ENCODE measurements around the gene LCE5A. TPM values are rescaled to one million over a fixed set of nuclear protein-coding genes. Genes with fewer than 3 reads are reported as not detected.

LCE5A gene
- total and polyA plus RNA-seq, 2 donors (not counting 3 experiments of a cell fraction or from before 2014, with no cell fraction given): not detected

GRCh38 chr1:152537496-152537895 is 26.9 kb downstream of the LCE5A start:
- CTCF ChIA-PET: interaction anchor here (8.4 kb wide), 1 partner anchor 39 kb away, joined by 181 read pairs; no protein-coding TSS in a partner anchor
- no TSS peak for BruUV-seq (replicated peaks)
- POLR2A ChIA-PET: no interaction called here
- H3K27ac ChIP-seq (ENCODE audit: insufficient read depth, low read depth, low read length): no peak overlapping the region
- H3K9ac ChIP-seq (replicated peaks; ENCODE audit: extremely low read depth, insufficient read depth, low read length): no peak overlapping the region
- TF ChIP-seq GATA2 (IDR thresholded peaks at IDR 0.05; ENCODE audit: insufficient read depth, insufficient read length, low read depth, low read length) (no peak), POLR2A (IDR thresholded peaks at IDR 0.05; ENCODE audit: low read depth, low read length) (no peak), FOS (IDR thresholded peaks at IDR 0.05; ENCODE audit: borderline replicate concordance, insufficient read depth, low read length) (no peak), JUN (IDR thresholded peaks at IDR 0.05; ENCODE audit: borderline replicate concordance, insufficient read depth, insufficient read length, low read depth) (no peak), CTCF (IDR thresholded peaks at IDR 0.05; ENCODE audit: extremely low read depth in 1 of 2, insufficient read depth in 1 of 2, low read depth in 1 of 2, low read length in 2 of 2) (no peak), MYC (IDR thresholded peaks at IDR 0.05; ENCODE audit: low read depth, low read length) (no peak), EZH2 (IDR thresholded peaks at IDR 0.05; ENCODE audit: borderline replicate concordance, low read depth, low read length, severe bottlenecking) (no peak), POLR2AphosphoS5 (IDR thresholded peaks at IDR 0.05; ENCODE audit: insufficient read depth, low read depth, low read length) (no peak), MAX (IDR thresholded peaks at IDR 0.05; ENCODE audit: insufficient read depth, insufficient read length) (no peak)
- intact Hi-C loops (cut with micrococcal nuclease): no loop called here
- H3K9me1 ChIP-seq (replicated peaks; ENCODE audit: control insufficient read depth, extremely low read depth, insufficient read depth, low read length): no peaks in the 10 kb centered on the region
- DNase-seq (ENCODE audit: low read depth, low spot score) (no peak), FAIRE-seq (no peak)
- H3K4me1 ChIP-seq (ENCODE audit: control insufficient read depth, extremely low read depth, insufficient read depth, low read length): no peaks in the 10 kb centered on the region
- no peak overlapping the region for H2AFZ ChIP-seq (ENCODE audit: low read depth, low read length)
- no peak overlapping the region for H3K4me3 ChIP-seq (replicated peaks in 1 of 3; ENCODE audit: insufficient read depth in 1 of 3, low read depth in 1 of 3, low read length in 3 of 3)
- H3K36me3 ChIP-seq (ENCODE audit: control insufficient read depth in 2 of 2, extremely low read depth in 1 of 2, insufficient read depth in 2 of 2, low read length in 2 of 2): no peaks in the 10 kb centered on the region
- dilution Hi-C loops (cut with MboI; ENCODE audit: extremely low pct_ligation_motif_present, low sequenced_read_pairs): no loop called here
- H3K27me3 ChIP-seq (ENCODE audit: control insufficient read depth in 2 of 2, insufficient read depth in 2 of 2, low read length in 2 of 2): no peaks in the 10 kb centered on the region
- H3K4me2 ChIP-seq (ENCODE audit: insufficient read depth, low read length): no peak overlapping the region
- H3K9me3 ChIP-seq (replicated peaks; ENCODE audit: control insufficient read depth, insufficient read depth, low read length): no peaks in the 10 kb centered on the region
- no peaks in the 10 kb centered on the region for H4K20me1 ChIP-seq (replicated peaks; ENCODE audit: control insufficient read depth, extremely low read depth, insufficient read depth, low read length)
- H3K79me2 ChIP-seq (ENCODE audit: control insufficient read depth, insufficient read depth, low read length): no peaks in the 10 kb centered on the region
